ENCODE data around the gene ARSH.
"Not testable (repeated sequence)": the region's sequence is repeated elsewhere in the genome, so short reads cannot be mapped to it uniquely, and the experiment has no call there.

ARSH gene

GRCh38 chrX:2963992-2964794 lies 42.2 kb upstream of the ARSH start:
- Histone ChIP-seq H3K56ac (ENCODE audit: low read length) (peak overlapping the region; percentile 71), H3K9ac (ENCODE audit: low read length) (peak overlapping the region; percentile 4), H3K27ac (ENCODE audit: low read depth, low read length) (peak overlapping the region; percentile 33), H3K18ac (ENCODE audit: low read length) (peak overlapping the region; percentile 90)
- H3K27me3 ChIP-seq (ENCODE audit: insufficient read depth, low read length, poor library complexity); H2BK15ac ChIP-seq (replicated peaks; ENCODE audit: low read depth); H4K8ac ChIP-seq (ENCODE audit: low read depth, low read length); H3K79me1 ChIP-seq (ENCODE audit: low read length); H4K5ac ChIP-seq (ENCODE audit: low read length); H3K36me3 ChIP-seq (ENCODE audit: control insufficient read depth, insufficient read depth, low read length); H2BK120ac ChIP-seq (ENCODE audit: low read depth, low read length); H3K4me3 ChIP-seq (ENCODE audit: low read length); H3K23ac ChIP-seq (ENCODE audit: low read length); H3K4me1 ChIP-seq (ENCODE audit: control insufficient read depth, low read depth, low read length); H3K4ac ChIP-seq (ENCODE audit: low read depth, low read length); H2AK5ac ChIP-seq (ENCODE audit: low read length); H3K79me2 ChIP-seq (ENCODE audit: control insufficient read depth, insufficient read depth, low read length); H2BK5ac ChIP-seq (ENCODE audit: low read length); H3K4me2 ChIP-seq (ENCODE audit: low read length): not testable (repeated sequence)
- WGBS (ENCODE audit: extremely low coverage, insufficient coverage, low lambda C conversion rate), result no CpG with 5 or more reads among the region's 16 CpGs
- peak; percentile 37 for DNase-seq

GRCh38 chrX:2965965-2966364 lies 40.4 kb upstream of the ARSH start:
- H4K5ac ChIP-seq (ENCODE audit: low read length), result no peak overlapping the region
- H2BK5ac ChIP-seq (ENCODE audit: low read length), result no peak overlapping the region
- no peak overlapping the region for H3K56ac ChIP-seq (ENCODE audit: low read length)
- no peaks in the 10 kb centered on the region for H3K36me3 ChIP-seq (ENCODE audit: control insufficient read depth, insufficient read depth, low read length)
- H4K8ac ChIP-seq (ENCODE audit: low read depth, low read length), result no peak overlapping the region
- H3K4ac ChIP-seq (ENCODE audit: low read depth, low read length), result no peak overlapping the region
- H2AK5ac ChIP-seq (ENCODE audit: low read length), result no peak overlapping the region
- no peak overlapping the region for H2BK15ac ChIP-seq (replicated peaks; ENCODE audit: low read depth)
- H3K4me2 ChIP-seq (ENCODE audit: low read length), result no peak overlapping the region
- H2BK120ac ChIP-seq (ENCODE audit: low read depth, low read length), result no peak overlapping the region
- no peak overlapping the region for H3K18ac ChIP-seq (ENCODE audit: low read length)
- no peak overlapping the region for H3K4me3 ChIP-seq (ENCODE audit: low read length)
- H3K4me1 ChIP-seq (ENCODE audit: control insufficient read depth, low read depth, low read length), result no peaks in the 10 kb centered on the region
- no peaks in the 10 kb centered on the region for H3K79me1 ChIP-seq (ENCODE audit: low read length)
- no peaks in the 10 kb centered on the region for H3K79me2 ChIP-seq (ENCODE audit: control insufficient read depth, insufficient read depth, low read length)
- no peak overlapping the region for H3K9ac ChIP-seq (ENCODE audit: low read length)
- H3K23ac ChIP-seq (ENCODE audit: low read length), result no peak overlapping the region
- DNase-seq, result no peak
- no CpG with 5 or more reads among the region's 6 CpGs for WGBS (ENCODE audit: extremely low coverage, insufficient coverage, low lambda C conversion rate)
- H3K27me3 ChIP-seq (ENCODE audit: insufficient read depth, low read length, poor library complexity), result no peaks in the 10 kb centered on the region
- no peak overlapping the region for H3K27ac ChIP-seq (ENCODE audit: low read depth, low read length)

GRCh38 chrX:2967012-2967411 lies 39.3 kb upstream of the ARSH start:
- Histone ChIP-seq H3K4me3 (ENCODE audit: low read length) (no peak overlapping the region), H2AK5ac (ENCODE audit: low read length) (no peak overlapping the region), H3K79me1 (ENCODE audit: low read length) (no peaks in the 10 kb centered on the region), H2BK120ac (ENCODE audit: low read depth, low read length) (no peak overlapping the region), H3K79me2 (ENCODE audit: control insufficient read depth, insufficient read depth, low read length) (no peaks in the 10 kb centered on the region), H2BK5ac (ENCODE audit: low read length) (no peak overlapping the region), H3K18ac (ENCODE audit: low read length) (no peak overlapping the region), H3K9ac (ENCODE audit: low read length) (no peak overlapping the region), H2BK15ac (replicated peaks; ENCODE audit: low read depth) (no peak overlapping the region), H3K4me1 (ENCODE audit: control insufficient read depth, low read depth, low read length) (no peaks in the 10 kb centered on the region), H3K23ac (ENCODE audit: low read length) (no peak overlapping the region), H3K4ac (ENCODE audit: low read depth, low read length) (no peak overlapping the region), H3K36me3 (ENCODE audit: control insufficient read depth, insufficient read depth, low read length) (no peaks in the 10 kb centered on the region), H3K4me2 (ENCODE audit: low read length) (no peak overlapping the region), H4K5ac (ENCODE audit: low read length) (no peak overlapping the region), H3K27me3 (ENCODE audit: insufficient read depth, low read length, poor library complexity) (no peaks in the 10 kb centered on the region), H3K27ac (ENCODE audit: low read depth, low read length) (no peak overlapping the region), H4K8ac (ENCODE audit: low read depth, low read length) (no peak overlapping the region), H3K56ac (ENCODE audit: low read length) (no peak overlapping the region)
- WGBS (ENCODE audit: extremely low coverage, insufficient coverage, low lambda C conversion rate), result no CpG with 5 or more reads among the region's 3 CpGs
- DNase-seq, result no peak

- Histone ChIP-seq H4K5ac (ENCODE audit: low read length) (no peak overlapping the region), H3K4me1 (ENCODE audit: control insufficient read depth, low read depth, low read length) (no peaks in the 10 kb centered on the region), H2AK5ac (ENCODE audit: low read length) (no peak overlapping the region), H3K9ac (ENCODE audit: low read length) (no peak overlapping the region), H3K4me3 (ENCODE audit: low read length) (no peak overlapping the region), H3K23ac (ENCODE audit: low read length) (no peak overlapping the region), H2BK120ac (ENCODE audit: low read depth, low read length) (no peak overlapping the region), H2BK5ac (ENCODE audit: low read length) (no peak overlapping the region), H3K27ac (ENCODE audit: low read depth, low read length) (no peak overlapping the region), H3K79me2 (ENCODE audit: control insufficient read depth, insufficient read depth, low read length) (no peaks in the 10 kb centered on the region), H4K8ac (ENCODE audit: low read depth, low read length) (no peak overlapping the region), H3K18ac (ENCODE audit: low read length) (no peak overlapping the region), H3K36me3 (ENCODE audit: control insufficient read depth, insufficient read depth, low read length) (no peaks in the 10 kb centered on the region), H2BK15ac (replicated peaks; ENCODE audit: low read depth) (no peak overlapping the region), H3K79me1 (ENCODE audit: low read length) (no peaks in the 10 kb centered on the region), H3K4ac (ENCODE audit: low read depth, low read length) (no peak overlapping the region), H3K27me3 (ENCODE audit: insufficient read depth, low read length, poor library complexity) (no peaks in the 10 kb centered on the region), H3K56ac (ENCODE audit: low read length) (no peak overlapping the region), H3K4me2 (ENCODE audit: low read length) (no peak overlapping the region)
- WGBS (ENCODE audit: extremely low coverage, insufficient coverage, low lambda C conversion rate), result no CpG with 5 or more reads among the region's 14 CpGs
- no peak for DNase-seq
Measured at GRCh38 chrX:2967584-2967983, 38.8 kb upstream of the ARSH start.

- H3K4me2 ChIP-seq (ENCODE audit: low read length), result no peak overlapping the region
- no peak overlapping the region for H3K9ac ChIP-seq (ENCODE audit: low read length)
- H3K4me1 ChIP-seq (ENCODE audit: control insufficient read depth, low read depth, low read length), result no peaks in the 10 kb centered on the region
- H3K18ac ChIP-seq (ENCODE audit: low read length), result no peak overlapping the region
- no peak overlapping the region for H3K23ac ChIP-seq (ENCODE audit: low read length)
- H4K5ac ChIP-seq (ENCODE audit: low read length), result no peak overlapping the region
- H4K8ac ChIP-seq (ENCODE audit: low read depth, low read length), result no peak overlapping the region
- H3K79me2 ChIP-seq (ENCODE audit: control insufficient read depth, insufficient read depth, low read length), result no peaks in the 10 kb centered on the region
- H3K27me3 ChIP-seq (ENCODE audit: insufficient read depth, low read length, poor library complexity), result no peaks in the 10 kb centered on the region
- no peak overlapping the region for H2BK5ac ChIP-seq (ENCODE audit: low read length)
- no peak overlapping the region for H3K56ac ChIP-seq (ENCODE audit: low read length)
- no peaks in the 10 kb centered on the region for H3K79me1 ChIP-seq (ENCODE audit: low read length)
- DNase-seq, result no peak
- H3K27ac ChIP-seq (ENCODE audit: low read depth, low read length), result no peak overlapping the region
- H2BK15ac ChIP-seq (replicated peaks; ENCODE audit: low read depth), result no peak overlapping the region
- WGBS (ENCODE audit: extremely low coverage, insufficient coverage, low lambda C conversion rate), result no CpG with 5 or more reads among the region's 27 CpGs
- H3K36me3 ChIP-seq (ENCODE audit: control insufficient read depth, insufficient read depth, low read length), result no peaks in the 10 kb centered on the region
- no peak overlapping the region for H2AK5ac ChIP-seq (ENCODE audit: low read length)
- no peak overlapping the region for H3K4ac ChIP-seq (ENCODE audit: low read depth, low read length)
- H3K4me3 ChIP-seq (ENCODE audit: low read length), result no peak overlapping the region
- H2BK120ac ChIP-seq (ENCODE audit: low read depth, low read length), result no peak overlapping the region
Measured at GRCh38 chrX:2967998-2968909, 38.1 kb upstream of the ARSH start.

Measured in mesendoderm (in vitro differentiated cells).